HL-60 (cell line): Measurements from ENCODE around the gene SLC41A3.

Source experiments
- DNase-seq, 2 experiments: peaks; one replicate each; pipeline ENCODE4 v3.0.0-alpha.2; 2010 to 2020; ENCODE audit warnings: low read depth in 1 of 2, low spot score in 1 of 2
- H3K27ac ChIP-seq: fragments of 250-450 bp; sonication (Bioruptor Pico); replicated peaks from 2 replicates; pipeline ENCODE4 v1.5.1; 2020; ENCODE audit warnings: mild to moderate bottlenecking, moderate library complexity
- H3K27me3 ChIP-seq: fragments of 250-450 bp; sonication (Bioruptor Pico); 2 replicates; pipeline ENCODE4 v1.5.1; 2021; ENCODE audit warnings: mild to moderate bottlenecking, moderate library complexity; ENCODE audit not compliant: insufficient read depth, poor library complexity, severe bottlenecking
- H3K4me3 ChIP-seq: replicated peaks from 2 replicates; pipeline ENCODE4 v1.5.1; 2011; ENCODE audit warnings: mild to moderate bottlenecking, control low read depth, low read length; ENCODE audit not compliant: insufficient read depth
- CTCF ChIP-seq: IDR thresholded peaks from one replicate; pipeline ENCODE4 v1.5.1; 2011; ENCODE audit warnings: low read length, control low read depth, inconsistent platforms; ENCODE audit not compliant: insufficient read depth
- GABPA ChIP-seq: IDR thresholded peaks from 2 replicates; pipeline ENCODE4 v1.6.1; 2012; ENCODE audit warnings: low read depth
- POLR2AphosphoS5 ChIP-seq: IDR thresholded peaks from 2 replicates; pipeline ENCODE4 v1.6.1; 2012; ENCODE audit warnings: low read depth
- REST ChIP-seq: IDR thresholded peaks from 2 replicates; pipeline ENCODE4 v1.6.1; 2012; ENCODE audit warnings: low read depth; ENCODE audit not compliant: insufficient replicate concordance
- SPI1 ChIP-seq: IDR thresholded peaks from 2 replicates; pipeline ENCODE4 v1.6.1; 2012; ENCODE audit warnings: low read depth, mild to moderate bottlenecking, borderline replicate concordance

Gene SLC41A3

GRCh38 chr3:126057501-126057819, 26.5 kb downstream of the SLC41A3 start:
- Histone ChIP-seq H3K27me3 (no peaks in the 10 kb centered on the region), H3K4me3 (no peak overlapping the region), H3K27ac (no peak overlapping the region)
- no peak for TF ChIP-seq GABPA
- no peak for TF ChIP-seq POLR2AphosphoS5
- TF ChIP-seq REST = no peak
- no peak for TF ChIP-seq SPI1
- TF ChIP-seq CTCF = no peak
- no peak for DNase-seq

GRCh38 chr3:126056681-126057500, 27.0 kb downstream of the SLC41A3 start:
- no peak overlapping the region for H3K4me3 ChIP-seq
- H3K27ac ChIP-seq = no peak overlapping the region
- DNase-seq = no peak
- TF ChIP-seq POLR2AphosphoS5 = no peak
- TF ChIP-seq GABPA = no peak
- no peak for TF ChIP-seq REST
- TF ChIP-seq CTCF = no peak
- TF ChIP-seq SPI1 = no peak
- H3K27me3 ChIP-seq = no peaks in the 10 kb centered on the region

GRCh38 chr3:126056088-126056487, 27.8 kb downstream of the SLC41A3 start:
- no peak overlapping the region for H3K27ac ChIP-seq
- TF ChIP-seq REST (no peak), POLR2AphosphoS5 (no peak), GABPA (no peak), SPI1 (no peak), CTCF (no peak)
- no peaks in the 10 kb centered on the region for H3K27me3 ChIP-seq
- DNase-seq = no peak
- H3K4me3 ChIP-seq = no peak overlapping the region
